OCI-M2 (cell line): ENCODE results near the gene METTL22.

Experiments used
- DNase-seq: peaks from one replicate; lab custom pipeline; 2025; ENCODE audit not compliant: unreplicated experiment; lab: John Stamatoyannopoulos, UW

The METTL22 gene

GRCh38 chr16:8591451-8591850, 30.0 kb upstream of the METTL22 start:
- DNase-seq, result no peak

GRCh38 chr16:8594149-8594666, 27.3 kb upstream of the METTL22 start:
- no peak for DNase-seq

GRCh38 chr16:8595783-8596182, 25.7 kb upstream of the METTL22 start:
- DNase-seq, result no peak

GRCh38 chr16:8596581-8596980, 24.9 kb upstream of the METTL22 start:
- DNase-seq, result no peak

DNA sequence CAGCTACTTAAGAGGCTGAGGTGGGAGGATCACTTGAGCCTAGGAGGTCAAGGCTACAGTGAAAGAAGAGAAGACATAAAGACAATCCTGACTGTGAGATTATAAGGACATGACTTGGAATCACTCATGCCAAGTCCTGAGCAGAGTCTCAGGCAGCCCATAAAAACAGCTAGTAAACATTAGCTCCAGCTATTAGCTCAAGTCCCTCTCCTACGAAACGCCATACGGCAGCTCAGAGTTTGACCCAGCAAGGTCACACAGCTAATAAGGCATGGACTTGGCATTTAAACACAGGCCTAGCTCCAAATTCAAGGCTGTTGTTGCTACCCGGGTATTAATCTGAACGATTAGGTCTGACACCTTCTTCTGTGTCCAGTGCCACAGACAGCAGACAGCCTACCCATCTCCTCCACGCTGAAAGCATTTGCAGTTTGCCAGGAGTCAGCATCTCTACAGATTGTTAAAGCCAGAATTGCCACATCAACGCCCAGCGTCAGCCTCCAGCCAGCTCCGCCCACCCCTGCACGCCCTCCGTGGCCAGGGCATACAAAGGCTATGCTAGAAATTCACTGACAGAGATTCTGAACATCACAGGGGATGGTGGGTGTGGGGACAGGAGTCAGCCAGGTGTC, 21.2 kb upstream of the METTL22 start:
- no peak for DNase-seq

DNA sequence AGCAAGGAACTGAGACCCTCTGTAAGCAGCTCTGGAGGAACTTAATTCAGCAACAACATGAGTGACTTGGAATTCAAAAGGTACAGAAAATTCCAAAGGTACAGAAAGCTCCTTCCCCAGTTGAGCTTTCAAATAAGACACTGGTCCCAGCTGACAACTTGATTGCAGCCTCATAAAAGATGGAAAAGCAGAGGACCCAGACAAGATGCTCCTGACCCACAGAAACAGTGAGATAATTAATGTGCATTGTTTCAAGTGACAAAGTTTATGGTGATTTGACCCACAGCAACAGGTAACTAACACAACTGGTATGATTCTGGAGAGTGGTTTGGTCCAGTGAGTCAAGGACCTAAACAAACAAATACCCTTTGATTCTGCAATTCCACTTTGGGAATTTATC, 15.9 kb upstream of the METTL22 start:
- DNase-seq, result no peak

DNA sequence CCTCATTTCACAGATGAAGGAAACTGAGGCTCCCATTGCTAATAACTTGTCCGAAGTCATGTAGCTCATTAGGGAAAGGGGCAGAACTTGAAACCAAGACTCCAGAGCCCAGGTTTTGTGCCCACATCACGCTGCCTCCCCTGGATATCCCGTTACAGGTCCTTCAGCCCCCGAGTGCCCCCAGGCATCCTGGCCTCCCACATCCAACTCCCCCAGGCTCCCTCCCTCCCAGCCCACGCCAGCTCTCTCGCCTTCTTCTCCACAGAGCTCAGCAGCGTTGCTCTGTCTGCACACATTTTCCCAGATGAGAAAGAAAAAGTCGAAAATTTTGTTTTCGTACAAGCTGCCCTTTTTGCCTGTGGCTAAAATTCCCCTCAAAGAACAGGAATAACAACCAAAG, 14.3 kb upstream of the METTL22 start:
- no peak for DNase-seq

- no peak for DNase-seq
Measured at GRCh38 chr16:8611122-8611521, 10.4 kb upstream of the METTL22 start.

- DNase-seq, result no peak
Measured at GRCh38 chr16:8611886-8612600, 9.5 kb upstream of the METTL22 start.

DNA sequence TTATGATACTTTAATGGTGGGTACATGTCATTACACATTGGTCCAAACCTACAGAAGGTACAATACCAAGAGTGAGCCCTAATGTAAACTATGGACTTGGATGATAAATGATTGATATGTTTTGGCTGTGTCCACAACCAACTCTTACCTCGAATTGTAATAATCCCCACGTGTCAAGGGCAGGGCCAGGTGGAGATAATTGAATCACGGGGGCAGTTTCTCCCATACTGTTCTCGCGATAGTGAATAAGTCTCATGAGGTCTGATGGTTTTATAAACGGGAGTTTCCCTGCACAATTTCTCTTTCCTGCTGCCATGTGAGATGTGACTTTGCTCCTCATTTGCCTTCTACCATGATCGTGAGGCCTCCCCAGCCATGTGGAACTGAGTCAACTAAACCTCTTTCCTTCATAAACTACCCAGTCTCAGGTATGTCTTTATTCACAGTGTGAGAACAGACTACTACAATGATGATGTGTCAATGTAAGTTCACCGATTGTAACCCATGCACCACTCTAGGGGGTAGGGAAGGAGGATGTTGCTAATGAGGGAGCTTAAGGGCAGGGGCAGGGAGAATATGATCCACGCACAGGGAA, 7.0 kb upstream of the METTL22 start:
- DNase-seq, result no peak

GRCh38 chr16:8619671-8620370, 1.7 kb upstream of the METTL22 start:
- no peak for DNase-seq

DNA sequence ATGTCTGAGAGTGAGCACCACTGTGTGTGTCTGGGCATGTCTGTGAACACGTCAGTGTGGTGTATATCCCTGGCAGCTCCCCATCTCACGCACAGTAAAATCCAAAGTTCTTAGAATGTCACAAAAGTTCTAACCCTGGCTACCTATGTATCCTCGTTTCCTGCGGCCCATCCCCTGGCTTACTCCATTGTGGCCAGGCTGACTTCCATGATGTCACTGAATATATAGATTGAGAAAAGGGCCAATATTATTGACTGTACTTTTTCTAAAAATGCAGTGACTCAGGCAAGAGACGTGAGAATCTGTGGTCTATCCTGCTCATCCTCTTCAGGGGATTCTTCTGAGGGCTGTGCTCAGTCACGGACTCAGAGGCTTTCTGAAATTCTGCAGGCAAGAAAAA, 963 bp upstream of the METTL22 start:
- no peak for DNase-seq

- DNase-seq, result no peak
Measured at GRCh38 chr16:8621222-8621571, 301 bp upstream of the METTL22 start.

- no peak for DNase-seq
Measured at GRCh38 chr16:8622315-8622656, 788 bp downstream of the METTL22 start.

DNA sequence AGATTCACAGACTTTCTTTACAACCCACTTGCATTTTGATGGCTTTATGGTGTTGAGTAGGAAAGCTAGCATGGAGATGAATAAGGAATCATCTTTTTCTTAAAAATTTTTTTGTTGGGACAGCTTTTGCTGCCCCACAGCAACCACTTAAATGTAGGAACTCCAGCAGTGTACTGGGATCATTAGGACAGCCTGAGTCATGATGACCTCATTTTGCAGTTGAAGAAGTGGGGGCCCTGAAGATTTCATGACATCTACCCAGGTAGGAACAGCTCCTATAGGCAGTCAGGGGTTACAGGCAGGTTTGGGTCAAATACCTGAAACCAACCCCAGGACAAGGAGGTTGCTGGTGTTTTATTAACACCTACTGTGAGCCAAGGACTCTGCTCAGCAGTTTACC, 2.1 kb downstream of the METTL22 start:
- no peak for DNase-seq

- no peak for DNase-seq
Measured at GRCh38 chr16:8625491-8626087, 4.1 kb downstream of the METTL22 start.

DNA sequence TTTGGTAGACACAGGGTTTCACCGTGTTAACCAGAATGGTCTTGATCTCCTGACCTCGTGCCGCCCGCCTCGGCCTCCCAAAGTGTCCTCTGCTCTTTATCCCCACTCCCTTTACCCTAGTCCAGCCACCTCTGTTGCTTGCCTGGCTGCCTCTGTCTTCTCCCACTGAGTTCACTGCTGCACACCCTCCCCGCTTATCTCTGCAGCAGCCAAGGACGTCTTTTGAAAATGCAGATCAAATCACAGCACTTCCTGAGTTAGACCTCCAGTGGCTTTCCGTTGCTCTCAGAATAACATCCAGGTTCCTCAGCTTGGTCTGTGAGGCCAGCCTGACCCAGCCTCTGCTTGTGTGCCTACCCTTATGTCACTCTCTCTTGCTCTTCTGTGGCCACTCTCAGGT, 5.4 kb downstream of the METTL22 start:
- DNase-seq, result no peak

GRCh38 chr16:8627456-8627855, 6.0 kb downstream of the METTL22 start:
- DNase-seq, result no peak

- no peak for DNase-seq
Measured at GRCh38 chr16:8628981-8629725, 7.7 kb downstream of the METTL22 start.

DNA sequence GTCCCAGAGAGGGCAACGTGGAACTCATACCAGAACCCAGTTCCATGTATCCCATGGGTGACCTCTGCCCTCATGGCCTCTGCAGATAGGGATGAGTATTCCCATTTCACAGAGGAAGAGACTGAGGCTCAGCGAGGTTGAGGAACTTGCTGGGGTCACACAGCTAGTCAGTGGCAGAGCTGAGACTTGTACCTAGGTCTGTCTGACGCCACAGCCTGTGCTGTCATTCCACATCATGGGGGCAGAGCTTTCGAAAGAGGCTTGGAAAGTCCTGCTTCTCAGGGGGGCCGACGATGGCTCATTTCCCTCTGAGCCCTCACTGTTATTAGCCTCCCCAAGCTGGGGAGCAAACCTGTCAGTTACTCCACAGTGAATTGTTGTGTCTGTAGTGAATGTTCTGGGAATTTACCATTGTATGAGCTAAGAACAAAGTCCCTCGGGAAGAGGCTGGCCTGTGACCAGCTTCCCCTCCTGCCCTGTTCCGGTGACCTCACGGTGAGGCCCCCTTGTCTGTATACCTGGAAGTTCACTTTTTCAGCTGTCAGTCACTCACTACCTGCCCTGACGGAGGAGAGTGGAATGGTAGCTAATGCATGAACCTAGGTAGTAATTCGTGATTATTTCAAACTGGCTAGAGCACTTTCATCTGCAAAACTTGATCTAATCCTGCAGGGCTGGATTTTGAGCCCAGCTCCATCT, 8.9 kb downstream of the METTL22 start:
- DNase-seq, result no peak
